ENCODE data around the gene TSHZ3.

TSHZ3 gene

GRCh38 chr19:31286491-31286890, 62.7 kb downstream of the TSHZ3 start:
- no peak for DNase-seq (ENCODE audit: low read depth)

GRCh38 chr19:31285744-31286143, 63.5 kb downstream of the TSHZ3 start:
- no peak for DNase-seq (ENCODE audit: low read depth)

- no peak for DNase-seq (ENCODE audit: low read depth)
Measured at GRCh38 chr19:31284621-31285020, 64.6 kb downstream of the TSHZ3 start.

- no peak for DNase-seq (ENCODE audit: low read depth)
Measured at GRCh38 chr19:31283701-31284100, 65.5 kb downstream of the TSHZ3 start.

DNA sequence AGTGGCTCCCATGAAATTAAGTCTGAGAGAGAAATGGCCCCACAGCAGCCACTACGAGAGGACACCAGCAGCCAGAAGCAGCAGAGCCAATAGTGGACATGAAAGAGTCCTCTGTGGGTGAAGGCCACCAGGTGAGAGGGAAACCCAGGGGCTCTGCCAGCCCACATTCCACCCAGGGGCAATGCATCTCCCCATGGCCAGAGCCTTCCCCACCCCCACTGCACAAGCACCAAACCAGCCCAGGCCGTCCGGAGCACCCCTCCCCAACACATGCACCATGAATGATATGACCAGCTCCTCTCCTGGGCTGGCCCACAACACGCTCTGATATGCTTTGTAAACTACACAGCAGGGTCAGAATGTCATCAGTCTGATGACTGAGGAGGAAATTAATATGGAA, 66.9 kb downstream of the TSHZ3 start:
- no peak for DNase-seq (ENCODE audit: low read depth)

GRCh38 chr19:31280287-31281006, 68.8 kb downstream of the TSHZ3 start:
- DNase-seq (ENCODE audit: low read depth): no peak

- no peak for DNase-seq (ENCODE audit: low read depth)
Measured at GRCh38 chr19:31279436-31279765, 69.8 kb downstream of the TSHZ3 start.

- no peak for DNase-seq (ENCODE audit: low read depth)
Measured at GRCh38 chr19:31278555-31279435, 70.4 kb downstream of the TSHZ3 start.

GRCh38 chr19:31277516-31277915, 71.7 kb downstream of the TSHZ3 start:
- DNase-seq (ENCODE audit: low read depth): no peak

- DNase-seq (ENCODE audit: low read depth): no peak
Measured at GRCh38 chr19:31276831-31277230, 72.4 kb downstream of the TSHZ3 start.

- DNase-seq (ENCODE audit: low read depth): no peak
Measured at GRCh38 chr19:31275068-31275334, 74.2 kb downstream of the TSHZ3 start.

GRCh38 chr19:31274251-31275067, 74.8 kb downstream of the TSHZ3 start:
- no peak for DNase-seq (ENCODE audit: low read depth)

- no peak for DNase-seq (ENCODE audit: low read depth)
Measured at GRCh38 chr19:31272583-31273106, 76.6 kb downstream of the TSHZ3 start.

DNA sequence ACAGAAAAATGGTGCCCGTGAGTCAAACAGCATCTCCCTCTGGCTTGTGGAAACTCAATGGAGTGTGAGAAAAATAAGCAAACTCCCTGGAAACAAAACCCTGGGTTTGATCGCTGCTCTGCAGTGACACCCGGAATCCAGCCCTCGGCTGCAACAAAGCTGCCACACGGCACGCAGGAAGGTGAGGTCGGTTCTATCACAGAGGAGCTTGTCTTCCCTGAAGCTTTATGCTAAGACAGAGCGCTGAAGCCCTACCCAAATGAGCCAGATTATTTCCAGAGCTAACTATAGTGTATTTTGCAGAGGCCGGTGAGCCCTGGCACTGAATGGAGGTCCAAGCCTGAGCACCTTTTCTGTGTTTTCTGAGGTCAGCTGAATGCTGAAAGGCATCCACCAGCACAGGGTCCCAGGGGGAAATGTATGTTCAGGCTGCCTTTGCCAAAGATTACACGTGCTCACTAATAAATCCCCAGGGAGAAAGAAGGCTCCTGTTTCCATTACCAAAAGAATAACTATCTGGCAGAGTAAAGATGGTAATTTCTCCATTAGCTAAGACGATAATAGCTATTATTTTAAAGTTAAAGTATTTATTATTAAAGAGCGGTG, 77.8 kb downstream of the TSHZ3 start:
- no peak for DNase-seq (ENCODE audit: low read depth)

GRCh38 chr19:31270897-31271296, 78.3 kb downstream of the TSHZ3 start:
- no peak for DNase-seq (ENCODE audit: low read depth)

- DNase-seq (ENCODE audit: low read depth): no peak
Measured at GRCh38 chr19:31269425-31270127, 79.7 kb downstream of the TSHZ3 start.

DNA sequence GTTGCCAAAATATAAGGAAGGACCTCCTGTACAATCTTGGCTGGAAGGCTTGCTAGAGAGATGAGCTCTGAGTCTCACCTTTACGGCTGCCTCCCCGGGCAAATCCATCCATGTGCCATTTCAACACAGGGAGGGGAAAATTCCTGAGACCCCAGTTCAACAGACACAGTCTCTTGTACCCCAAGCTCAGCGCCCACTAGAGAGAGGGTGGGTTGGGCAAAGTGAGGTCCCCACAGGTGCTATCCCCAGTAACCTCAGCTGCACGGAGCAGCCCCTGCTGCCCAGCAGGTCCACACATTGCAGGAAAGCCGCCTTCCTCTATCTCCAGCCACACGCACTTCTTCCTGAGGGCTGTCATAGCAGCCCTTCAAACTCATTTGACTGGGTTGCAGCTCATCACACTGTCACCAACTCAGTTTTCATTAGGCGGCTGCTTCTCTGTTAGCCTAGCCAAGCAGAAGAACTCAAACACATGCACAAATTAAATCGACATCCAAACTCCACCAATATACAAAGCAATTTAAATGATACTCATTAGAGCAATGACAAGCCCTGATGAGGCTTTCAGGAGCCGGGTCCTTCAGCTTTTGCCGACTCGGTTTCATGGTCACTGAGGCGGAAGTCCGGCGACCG, 80.4 kb downstream of the TSHZ3 start:
- DNase-seq (ENCODE audit: low read depth): no peak

DNA sequence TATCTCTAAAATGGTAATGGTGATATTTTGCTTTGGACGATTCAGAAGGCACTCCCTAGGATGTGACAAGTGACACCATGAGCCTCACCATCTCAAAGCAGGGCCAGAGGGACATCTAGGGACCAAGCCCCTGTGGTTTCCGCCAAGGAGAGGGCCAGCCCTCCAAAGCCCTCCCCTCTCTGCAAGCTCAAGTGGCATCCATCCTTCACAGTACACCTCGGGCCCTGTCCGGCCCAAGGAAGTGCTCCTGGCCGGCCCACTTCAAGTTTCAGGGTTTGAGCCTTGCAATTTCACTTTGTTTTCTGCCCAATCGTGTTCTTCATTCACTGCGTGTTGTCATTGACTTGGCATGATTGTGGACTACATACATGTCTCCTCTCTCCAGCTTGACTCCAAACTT, 82.5 kb downstream of the TSHZ3 start:
- no peak for DNase-seq (ENCODE audit: low read depth)

GRCh38 chr19:31266196-31266595, 83.0 kb downstream of the TSHZ3 start:
- DNase-seq (ENCODE audit: low read depth): no peak

- no peak for DNase-seq (ENCODE audit: low read depth)
Measured at GRCh38 chr19:31264041-31264778, 85.0 kb downstream of the TSHZ3 start.

Data from activated T-helper 9 cell treated with anti-CD3 and anti-CD28 coated beads, Interleukin-2, amount 50 U/mL, for 16 hours (primary cell).